Measurements from ENCODE around the gene CHTOP. TPM values are rescaled to one million over a fixed set of nuclear protein-coding genes. Genes with fewer than 3 reads are reported as not detected.
A peak's percentile ranks its signal among the peaks of the same experiment; 100 is the strongest.

Gene CHTOP
- total RNA-seq, 2 donors from 2014 or later, result 39.0 to 78.0 TPM

DNA sequence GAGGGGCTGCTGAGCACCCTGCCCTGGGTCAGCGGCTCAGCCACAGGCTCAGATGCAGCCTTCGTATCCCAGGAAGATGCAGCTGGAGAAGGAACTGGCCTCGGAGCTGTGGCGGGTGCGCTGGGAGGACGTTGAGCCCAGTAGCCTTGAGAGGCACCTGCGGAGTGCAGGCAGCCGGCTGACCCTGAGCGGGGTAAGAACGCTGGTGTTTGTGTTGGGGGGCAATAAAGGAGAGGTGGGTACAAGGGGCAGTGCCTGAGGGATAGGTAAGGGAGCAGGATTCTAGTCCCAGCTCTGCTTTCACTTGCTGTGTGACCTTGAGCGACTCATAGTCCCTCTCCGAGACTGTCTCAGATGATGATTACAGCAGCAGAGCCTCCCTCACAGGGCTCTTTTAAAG is 51.0 kb downstream of the CHTOP start:
- Histone ChIP-seq H3K4me3 (no peak overlapping the region), H3K9me3 (no peaks in the 10 kb centered on the region), H3K36me3 (peaks cover 63% of the 10 kb centered on the region), H3K4me1 (ENCODE audit: control insufficient read depth in 1 of 2, low read depth in 2 of 2) (peaks cover 5 to 38% of the 10 kb centered on the region in 2 donors), H3K27ac (peak overlapping the region; percentile 1 to 74), H3K27me3 (replicated peaks; ENCODE audit: insufficient read depth) (no peaks in the 10 kb centered on the region)
- TF ChIP-seq, protein P1, sequence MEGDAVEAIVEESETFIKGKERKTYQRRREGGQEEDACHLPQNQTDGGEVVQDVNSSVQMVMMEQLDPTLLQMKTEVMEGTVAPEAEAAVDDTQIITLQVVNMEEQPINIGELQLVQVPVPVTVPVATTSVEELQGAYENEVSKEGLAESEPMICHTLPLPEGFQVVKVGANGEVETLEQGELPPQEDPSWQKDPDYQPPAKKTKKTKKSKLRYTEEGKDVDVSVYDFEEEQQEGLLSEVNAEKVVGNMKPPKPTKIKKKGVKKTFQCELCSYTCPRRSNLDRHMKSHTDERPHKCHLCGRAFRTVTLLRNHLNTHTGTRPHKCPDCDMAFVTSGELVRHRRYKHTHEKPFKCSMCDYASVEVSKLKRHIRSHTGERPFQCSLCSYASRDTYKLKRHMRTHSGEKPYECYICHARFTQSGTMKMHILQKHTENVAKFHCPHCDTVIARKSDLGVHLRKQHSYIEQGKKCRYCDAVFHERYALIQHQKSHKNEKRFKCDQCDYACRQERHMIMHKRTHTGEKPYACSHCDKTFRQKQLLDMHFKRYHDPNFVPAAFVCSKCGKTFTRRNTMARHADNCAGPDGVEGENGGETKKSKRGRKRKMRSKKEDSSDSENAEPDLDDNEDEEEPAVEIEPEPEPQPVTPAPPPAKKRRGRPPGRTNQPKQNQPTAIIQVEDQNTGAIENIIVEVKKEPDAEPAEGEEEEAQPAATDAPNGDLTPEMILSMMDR (IDR thresholded peaks at IDR 0.05), result no peak
- DNase-seq (ENCODE audit: low spot score), result no peak
- ATAC-seq (ENCODE audit: insufficient number of reproducible peaks, low FRiP score, low read depth), result no peak

DNA sequence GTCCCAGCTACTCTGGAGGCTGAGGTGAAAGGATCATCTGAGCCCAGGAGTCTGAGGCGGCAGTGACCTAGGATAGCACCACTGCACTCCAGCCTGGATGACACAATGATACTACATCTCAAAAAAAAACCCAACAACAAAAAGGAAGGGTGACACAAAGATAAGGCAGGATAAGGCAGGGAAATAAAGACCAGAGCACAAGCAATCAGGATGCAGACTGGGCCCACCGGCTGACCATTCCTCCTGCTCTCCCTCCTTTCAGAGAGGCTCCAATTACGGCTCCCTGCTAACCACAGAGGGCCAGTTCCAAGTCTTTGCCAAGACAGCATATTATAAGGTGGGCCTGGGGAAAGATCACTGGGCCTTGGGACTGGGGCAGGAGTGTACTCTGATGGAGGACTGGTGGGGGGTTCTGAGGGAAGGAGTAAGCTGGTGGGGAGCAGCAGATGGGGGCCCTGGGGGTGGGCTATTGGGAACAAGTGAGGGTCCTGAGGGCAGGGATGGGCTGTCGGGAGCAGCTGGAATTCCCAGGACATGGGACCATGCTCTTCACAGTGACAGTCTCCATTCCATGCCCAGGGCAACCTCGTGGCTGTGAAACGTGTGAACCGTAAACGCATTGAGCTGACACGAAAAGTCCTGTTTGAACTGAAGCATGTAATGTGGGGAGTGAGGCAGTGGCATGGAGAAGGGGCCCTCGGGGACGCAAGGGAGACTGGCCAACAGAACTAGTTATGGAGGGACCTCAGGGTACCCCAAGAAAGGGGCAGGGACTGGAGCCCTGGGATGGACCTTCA is 51.9 kb downstream of the CHTOP start:
- Histone ChIP-seq H3K36me3 (peaks cover 68% of the 10 kb centered on the region), H3K4me1 (ENCODE audit: control insufficient read depth in 1 of 2, low read depth in 2 of 2) (peaks cover 5 to 33% of the 10 kb centered on the region in 2 donors), H3K27me3 (replicated peaks; ENCODE audit: insufficient read depth) (no peaks in the 10 kb centered on the region), H3K4me3 (no peak overlapping the region), H3K27ac (peak overlapping the region; percentile 1 to 74), H3K9me3 (no peaks in the 10 kb centered on the region)
- no peak for ATAC-seq (ENCODE audit: insufficient number of reproducible peaks, low FRiP score, low read depth)
- TF ChIP-seq, protein P1 (IDR thresholded peaks at IDR 0.05), result no peak
- DNase-seq (ENCODE audit: low spot score), result no peak

DNA sequence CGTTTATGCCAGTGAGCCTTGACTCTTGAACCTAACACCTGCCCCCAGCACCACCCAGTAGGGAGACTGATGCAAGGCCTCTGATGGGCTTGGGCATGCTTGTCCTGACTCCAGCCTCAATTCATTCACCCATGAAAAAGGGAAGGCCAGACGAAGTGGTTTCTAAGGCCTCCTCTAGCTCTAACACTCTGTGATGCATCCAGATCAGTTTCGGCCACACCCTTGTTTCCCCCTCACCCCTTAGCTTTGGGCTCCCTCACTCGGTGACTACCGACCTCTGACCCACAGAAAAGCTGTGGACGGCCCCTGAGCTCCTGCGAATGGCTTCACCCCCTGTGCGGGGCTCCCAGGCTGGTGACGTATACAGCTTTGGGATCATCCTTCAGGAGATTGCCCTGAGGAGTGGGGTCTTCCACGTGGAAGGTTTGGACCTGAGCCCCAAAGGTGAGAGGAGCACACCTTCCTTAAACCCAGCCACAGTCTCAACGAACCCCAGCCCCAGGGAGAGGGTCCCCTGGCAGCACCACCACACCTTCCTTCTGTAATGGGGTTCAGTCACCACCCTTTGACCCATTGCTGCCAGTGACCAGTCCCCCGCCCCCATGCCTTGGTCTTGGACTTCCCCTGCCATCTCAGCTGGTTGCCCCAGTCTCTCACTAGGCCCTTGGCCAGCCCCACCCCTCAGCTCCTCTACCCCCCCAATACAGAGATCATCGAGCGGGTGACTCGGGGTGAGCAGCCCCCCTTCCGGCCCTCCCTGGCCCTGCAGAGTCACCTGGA is 53.7 kb downstream of the CHTOP start:
- Histone ChIP-seq H3K9me3 (no peaks in the 10 kb centered on the region), H3K36me3 (peaks cover 70% of the 10 kb centered on the region), H3K27me3 (replicated peaks; ENCODE audit: insufficient read depth) (no peaks in the 10 kb centered on the region), H3K4me1 (ENCODE audit: control insufficient read depth in 1 of 2, low read depth in 2 of 2) (peaks cover 5 to 20% of the 10 kb centered on the region in 2 donors), H3K4me3 (no peak overlapping the region), H3K27ac (peak overlapping the region; percentile 5 to 28)
- TF ChIP-seq, protein P1 (IDR thresholded peaks at IDR 0.05), result no peak
- ATAC-seq (ENCODE audit: insufficient number of reproducible peaks, low FRiP score, low read depth) (no peak), DNase-seq (ENCODE audit: low spot score) (no peak)

DNA sequence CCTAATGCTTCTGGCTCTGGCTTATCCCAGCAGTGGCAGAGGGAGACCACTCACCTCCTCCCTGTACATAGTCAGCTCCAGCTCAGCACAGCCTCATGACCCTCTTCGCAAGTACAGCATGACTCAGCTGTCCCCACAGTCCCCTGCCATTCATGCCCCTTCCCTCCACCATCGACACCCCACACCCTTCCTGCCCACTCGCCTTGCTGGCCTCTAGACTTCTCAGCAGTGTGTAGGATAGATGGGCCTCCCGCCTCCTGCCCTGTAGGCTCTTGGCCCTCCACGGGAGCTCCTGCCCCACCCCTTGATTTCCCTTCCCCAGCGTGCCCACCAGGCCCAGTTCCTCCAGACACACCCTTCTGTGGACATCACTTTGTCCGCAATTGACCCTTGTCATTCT is 54.4 kb downstream of the CHTOP start:
- DNase-seq (ENCODE audit: low spot score), result no peak
- Histone ChIP-seq H3K27me3 (replicated peaks; ENCODE audit: insufficient read depth) (no peaks in the 10 kb centered on the region), H3K36me3 (peaks cover 72% of the 10 kb centered on the region), H3K4me1 (ENCODE audit: control insufficient read depth in 1 of 2, low read depth in 2 of 2) (peaks cover 5 to 13% of the 10 kb centered on the region in 2 donors), H3K27ac (peak overlapping the region in 1 of 2 donors; percentile 37), H3K4me3 (no peak overlapping the region), H3K9me3 (no peaks in the 10 kb centered on the region)
- no peak for ATAC-seq (ENCODE audit: insufficient number of reproducible peaks, low FRiP score, low read depth)
- TF ChIP-seq, protein P1 (IDR thresholded peaks at IDR 0.05), result no peak

DNA sequence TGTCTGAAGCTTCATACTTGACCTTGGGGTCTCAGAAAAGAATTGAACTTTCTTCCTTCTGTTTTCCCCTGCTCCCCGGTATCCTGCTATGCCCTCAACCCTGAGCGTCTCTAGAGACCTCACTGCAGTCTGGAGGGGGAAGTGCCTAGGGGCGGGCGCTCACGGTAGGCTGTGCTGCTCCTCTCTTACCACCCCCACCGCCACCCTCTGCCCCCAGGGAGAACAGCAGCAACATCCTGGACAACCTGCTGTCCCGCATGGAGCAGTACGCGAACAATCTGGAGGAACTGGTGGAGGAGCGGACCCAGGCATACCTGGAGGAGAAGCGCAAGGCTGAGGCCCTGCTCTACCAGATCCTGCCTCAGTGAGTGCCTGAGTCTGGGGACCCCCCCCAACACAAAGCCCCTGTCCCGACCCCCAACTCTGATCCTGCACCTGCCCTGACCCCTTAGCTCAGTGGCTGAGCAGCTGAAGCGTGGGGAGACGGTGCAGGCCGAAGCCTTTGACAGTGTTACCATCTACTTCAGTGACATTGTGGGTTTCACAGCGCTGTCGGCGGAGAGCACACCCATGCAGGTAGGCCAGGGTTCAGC is 55.0 kb downstream of the CHTOP start:
- ATAC-seq (ENCODE audit: insufficient number of reproducible peaks, low FRiP score, low read depth) (no peak), DNase-seq (ENCODE audit: low spot score) (no peak)
- H3K4me1 ChIP-seq (ENCODE audit: control insufficient read depth in 1 of 2, low read depth in 2 of 2), result peaks cover 0 to 7% of the 10 kb centered on the region in 2 donors
- H3K4me3 ChIP-seq, result no peak overlapping the region
- H3K27ac ChIP-seq, result peak overlapping the region in 1 of 2 donors; percentile 37
- peaks cover 78% of the 10 kb centered on the region for H3K36me3 ChIP-seq
- no peaks in the 10 kb centered on the region for H3K9me3 ChIP-seq
- TF ChIP-seq, protein P1 (IDR thresholded peaks at IDR 0.05), result no peak
- no peaks in the 10 kb centered on the region for H3K27me3 ChIP-seq (replicated peaks; ENCODE audit: insufficient read depth)
